Hippocampal formation (tissue), 2 donors: Measurements from ENCODE around the gene MRPL3.

Experiments used
- DNase-seq, 2 donors: peaks; one replicate each; lab custom pipeline; 2025; lab: John Stamatoyannopoulos, UW

MRPL3 gene

GRCh38 chr3:131502530-131503319 lies at the start of gene MRPL3:
TSS of gene MRPL3 (minus strand) at chr3:131502971. CDS start at chr3:131502821, 150 bp downstream.
- DNase-seq, result peak; percentile 77 to 82

GRCh38 chr3:131551761-131552160 lies 49.0 kb upstream of the MRPL3 start:
- no peak for DNase-seq

- DNase-seq, result no peak
Observed at GRCh38 chr3:131550562-131551465, 48.0 kb upstream of the MRPL3 start.

- no peak for DNase-seq
Observed at GRCh38 chr3:131549340-131549739, 46.6 kb upstream of the MRPL3 start.

- no peak for DNase-seq
Observed at GRCh38 chr3:131547585-131547984, 44.8 kb upstream of the MRPL3 start.

- DNase-seq, result no peak
Observed at GRCh38 chr3:131546441-131546840, 43.7 kb upstream of the MRPL3 start.

GRCh38 chr3:131544557-131544956 lies 41.8 kb upstream of the MRPL3 start:
- DNase-seq, result no peak

- no peak for DNase-seq
Observed at GRCh38 chr3:131543714-131544113, 40.9 kb upstream of the MRPL3 start.

- DNase-seq, result no peak
Observed at GRCh38 chr3:131541288-131541687, 38.5 kb upstream of the MRPL3 start.

GRCh38 chr3:131540821-131541220 lies 38.0 kb upstream of the MRPL3 start:
- DNase-seq, result no peak

- no peak for DNase-seq
Observed at GRCh38 chr3:131540143-131540542, 37.4 kb upstream of the MRPL3 start.

- no peak for DNase-seq
Observed at GRCh38 chr3:131538968-131539367, 36.2 kb upstream of the MRPL3 start.

GRCh38 chr3:131537531-131537930 lies 34.8 kb upstream of the MRPL3 start:
- no peak for DNase-seq

GRCh38 chr3:131535596-131535995 lies 32.8 kb upstream of the MRPL3 start:
- DNase-seq, result no peak

- no peak for DNase-seq
Observed at GRCh38 chr3:131535131-131535530, 32.4 kb upstream of the MRPL3 start.

GRCh38 chr3:131532645-131533044 lies 29.9 kb upstream of the MRPL3 start:
- DNase-seq, result no peak

- DNase-seq, result no peak
Observed at GRCh38 chr3:131530843-131531242, 28.1 kb upstream of the MRPL3 start.

- DNase-seq, result no peak
Observed at GRCh38 chr3:131530388-131530787, 27.6 kb upstream of the MRPL3 start.

- peak in 1 of 2 donors; percentile 5 for DNase-seq
Observed at GRCh38 chr3:131526801-131527347, 24.1 kb upstream of the MRPL3 start.

GRCh38 chr3:131518680-131519079 lies 15.9 kb upstream of the MRPL3 start:
- peak in 1 of 2 donors; percentile 6 for DNase-seq

GRCh38 chr3:131505421-131505820 lies 2.6 kb upstream of the MRPL3 start:
- DNase-seq, result no peak

GRCh38 chr3:131503320-131503635 lies 507 bp upstream of the MRPL3 start:
- DNase-seq, result no peak

GRCh38 chr3:131501949-131502348 lies 822 bp downstream of the MRPL3 start:
- DNase-seq, result no peak
